OCI-LY1 (cell line): ENCODE results near the gene SH2B2.

ENCODE experiments used
- H2AFZ ChIP-seq: fragments of 200-600 bp; sonication (generic), shearing (Covaris generic); 2 replicates; pipeline ENCODE4 v1.6.0; 2014; ENCODE audit warnings: antibody characterized with exemption, mild to moderate bottlenecking, low read length
- H3F3A ChIP-seq: fragments of 200-600 bp; sonication (generic), shearing (Covaris generic); 2 replicates; pipeline ENCODE4 v1.6.0; 2014; ENCODE audit warnings: mild to moderate bottlenecking, antibody characterized with exemption, low read length, moderate library complexity; ENCODE audit not compliant: insufficient read depth
- H3K27ac ChIP-seq: fragments of 200-600 bp; sonication (generic); 2 replicates; pipeline ENCODE4 v1.5.1; 2014; ENCODE audit warnings: low read length, mixed run types, mild to moderate bottlenecking, low read depth; ENCODE audit not compliant: poor library complexity, severe bottlenecking
- H3K27me3 ChIP-seq: fragments of 200-600 bp; sonication (generic); 2 replicates; pipeline ENCODE4 v1.6.0; 2014; ENCODE audit warnings: antibody characterized with exemption, mild to moderate bottlenecking, low read length, moderate library complexity; ENCODE audit not compliant: insufficient read depth
- H3K36me3 ChIP-seq: fragments of 200-600 bp; sonication (generic); 2 replicates; pipeline ENCODE4 v1.6.1; 2014; ENCODE audit warnings: mild to moderate bottlenecking, antibody characterized with exemption, low read length, moderate library complexity, mixed read lengths; ENCODE audit not compliant: insufficient read depth
- H3K4me1 ChIP-seq: fragments of 200-600 bp; sonication (generic); 2 replicates; pipeline ENCODE4 v1.5.1; 2014; ENCODE audit warnings: mild to moderate bottlenecking, low read length, moderate library complexity; ENCODE audit not compliant: insufficient read depth, severe bottlenecking
- H3K4me2 ChIP-seq: fragments of 200-600 bp; sonication (generic), shearing (Covaris generic); 2 replicates; pipeline ENCODE4 v1.6.1; 2014; ENCODE audit warnings: low read length
- H3K4me3 ChIP-seq: fragments of 200-600 bp; sonication (generic); 2 replicates; pipeline ENCODE4 v1.5.1; 2014; ENCODE audit warnings: low read length, low read depth, mild to moderate bottlenecking, mixed read lengths; ENCODE audit not compliant: poor library complexity, severe bottlenecking
- H3K79me2 ChIP-seq: fragments of 200-600 bp; shearing (Covaris generic); 2 replicates; pipeline ENCODE4 v1.6.1; 2016; ENCODE audit warnings: mixed run types, low read length, mixed read lengths; ENCODE audit not compliant: insufficient read depth
- H3K9ac ChIP-seq: fragments of 200-600 bp; sonication (generic), shearing (Covaris generic); 2 replicates; pipeline ENCODE4 v1.6.1; 2014; ENCODE audit warnings: mild to moderate bottlenecking, low read length, mixed read lengths
- H3K9me2 ChIP-seq: fragments of 200-600 bp; sonication (generic), shearing (Covaris generic); 2 replicates; pipeline ENCODE4 v1.6.1; 2014; ENCODE audit warnings: low read depth, mild to moderate bottlenecking, low read length, mixed read lengths
- H3K9me3 ChIP-seq: fragments of 200-600 bp; shearing (Covaris generic); 2 replicates; pipeline ENCODE4 v1.6.1; 2014; ENCODE audit warnings: low read length, mixed read lengths
- H4K20me1 ChIP-seq: fragments of 200-600 bp; sonication (generic), shearing (Covaris generic); 2 replicates; pipeline ENCODE4 v1.6.0; 2016; ENCODE audit warnings: mild to moderate bottlenecking, low read length; ENCODE audit not compliant: insufficient read depth
- EZH2 ChIP-seq: fragments of 200-600 bp; sonication (generic), shearing (Covaris generic); IDR thresholded peaks from 2 replicates; pipeline ENCODE4 v1.8.0; 2017; ENCODE audit warnings: borderline replicate concordance, mixed run types, mild to moderate bottlenecking, antibody characterized with exemption, low read length, moderate library complexity, mixed read lengths
- TF ChIP-seq, protein P1 (sequence below): fragments of 200-600 bp; sonication (generic), shearing (Covaris generic); IDR thresholded peaks from 2 replicates; pipeline ENCODE4 v1.5.1; 2017; ENCODE audit warnings: mild to moderate bottlenecking, antibody characterized with exemption, low read length, moderate library complexity, mixed read lengths

Gene SH2B2

GRCh38 chr7:102244601-102245000 lies 42.1 kb upstream of the SH2B2 start:
- Histone ChIP-seq H2AFZ (no peak overlapping the region), H3K9me3 (no peaks in the 10 kb centered on the region), H3K9ac (no peak overlapping the region), H3K4me3 (no peak overlapping the region), H3F3A (no peaks in the 10 kb centered on the region; the same call in 1 of the 2 replicates), H3K9me2 (no peaks in the 10 kb centered on the region), H3K27me3 (no peaks in the 10 kb centered on the region), H3K27ac (no peak overlapping the region), H4K20me1 (no peaks in the 10 kb centered on the region), H3K79me2 (no peaks in the 10 kb centered on the region), H3K4me1 (peaks cover 6% of the 10 kb centered on the region), H3K4me2 (no peak overlapping the region), H3K36me3 (peaks cover 83% of the 10 kb centered on the region)
- TF ChIP-seq EZH2: no peak
- TF ChIP-seq, protein P1, sequence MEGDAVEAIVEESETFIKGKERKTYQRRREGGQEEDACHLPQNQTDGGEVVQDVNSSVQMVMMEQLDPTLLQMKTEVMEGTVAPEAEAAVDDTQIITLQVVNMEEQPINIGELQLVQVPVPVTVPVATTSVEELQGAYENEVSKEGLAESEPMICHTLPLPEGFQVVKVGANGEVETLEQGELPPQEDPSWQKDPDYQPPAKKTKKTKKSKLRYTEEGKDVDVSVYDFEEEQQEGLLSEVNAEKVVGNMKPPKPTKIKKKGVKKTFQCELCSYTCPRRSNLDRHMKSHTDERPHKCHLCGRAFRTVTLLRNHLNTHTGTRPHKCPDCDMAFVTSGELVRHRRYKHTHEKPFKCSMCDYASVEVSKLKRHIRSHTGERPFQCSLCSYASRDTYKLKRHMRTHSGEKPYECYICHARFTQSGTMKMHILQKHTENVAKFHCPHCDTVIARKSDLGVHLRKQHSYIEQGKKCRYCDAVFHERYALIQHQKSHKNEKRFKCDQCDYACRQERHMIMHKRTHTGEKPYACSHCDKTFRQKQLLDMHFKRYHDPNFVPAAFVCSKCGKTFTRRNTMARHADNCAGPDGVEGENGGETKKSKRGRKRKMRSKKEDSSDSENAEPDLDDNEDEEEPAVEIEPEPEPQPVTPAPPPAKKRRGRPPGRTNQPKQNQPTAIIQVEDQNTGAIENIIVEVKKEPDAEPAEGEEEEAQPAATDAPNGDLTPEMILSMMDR: no peak

DNA sequence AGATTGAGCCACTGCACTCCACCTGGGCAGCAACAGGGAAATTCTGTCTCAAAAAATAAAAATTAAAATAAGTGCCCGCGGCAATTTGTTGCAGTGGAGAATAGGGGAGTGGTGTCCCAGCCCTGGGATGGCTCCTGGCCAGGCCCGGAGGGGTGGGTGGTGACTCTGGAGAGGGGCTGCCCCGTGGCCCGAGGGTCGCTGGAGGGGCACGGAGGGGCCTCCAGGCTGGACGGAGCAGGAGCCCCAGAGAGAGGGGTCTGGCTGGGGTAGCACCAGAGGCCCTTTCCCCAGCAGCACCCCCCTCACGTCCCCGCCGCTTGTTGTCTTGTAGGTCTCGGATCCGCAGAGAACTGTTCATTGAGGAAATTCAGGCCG lies 38.6 kb upstream of the SH2B2 start:
- Histone ChIP-seq H3K27me3 (no peaks in the 10 kb centered on the region), H3K9me2 (no peaks in the 10 kb centered on the region), H4K20me1 (no peaks in the 10 kb centered on the region), H3K27ac (no peak overlapping the region), H3K4me1 (peaks cover 40% of the 10 kb centered on the region), H3K4me3 (no peak overlapping the region), H3K79me2 (no peaks in the 10 kb centered on the region), H3K9me3 (no peaks in the 10 kb centered on the region), H3F3A (no peaks in the 10 kb centered on the region; the same call in 1 of the 2 replicates), H3K36me3 (peaks cover 62% of the 10 kb centered on the region), H2AFZ (no peak overlapping the region), H3K9ac (no peak overlapping the region), H3K4me2 (no peak overlapping the region)
- TF ChIP-seq, protein P1: no peak
- no peak for TF ChIP-seq EZH2

DNA sequence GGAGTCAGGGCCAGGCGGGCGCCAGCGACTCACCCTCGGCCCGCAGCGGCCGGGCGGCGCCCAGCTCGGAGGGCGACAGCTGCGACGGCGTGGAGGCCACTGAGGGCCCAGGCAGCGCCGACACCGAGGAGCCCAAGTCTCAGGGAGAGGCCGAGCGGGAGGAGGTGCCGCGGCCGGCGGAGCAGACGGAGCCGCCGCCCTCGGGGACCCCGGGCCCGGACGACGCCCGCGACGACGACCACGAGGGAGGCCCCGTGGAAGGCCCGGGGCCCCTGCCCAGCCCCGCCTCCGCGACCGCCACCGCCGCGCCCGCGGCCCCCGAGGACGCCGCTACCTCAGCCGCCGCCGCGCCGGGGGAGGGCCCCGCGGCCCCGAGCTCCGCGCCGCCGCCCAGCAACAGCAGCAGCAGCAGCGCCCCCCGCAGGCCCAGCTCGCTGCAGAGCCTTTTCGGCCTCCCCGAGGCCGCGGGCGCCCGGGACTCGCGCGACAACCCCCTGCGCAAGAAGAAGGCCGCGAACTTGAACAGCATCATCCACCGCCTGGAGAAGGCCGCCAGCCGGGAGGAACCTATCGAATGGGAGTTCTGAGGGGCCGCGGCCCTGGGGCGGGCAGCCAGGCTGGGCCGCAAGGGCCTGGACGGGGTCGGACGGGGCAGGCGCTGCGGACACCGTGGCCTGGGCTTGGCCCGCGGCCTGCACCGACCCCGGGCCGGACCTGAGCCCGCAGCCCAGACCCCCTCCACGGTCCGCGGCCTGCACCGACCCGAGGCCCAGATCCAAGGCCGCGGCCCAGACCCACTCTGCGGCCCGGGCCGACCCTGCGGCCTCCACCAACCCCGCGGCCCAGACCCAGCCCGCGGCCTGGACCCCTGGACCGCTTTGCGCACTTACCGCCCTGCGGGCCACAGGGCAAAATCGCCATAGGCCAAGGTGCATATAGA lies 37.9 kb upstream of the SH2B2 start:
- peaks cover 66% of the 10 kb centered on the region for H3K36me3 ChIP-seq
- H3F3A ChIP-seq: no peaks in the 10 kb centered on the region; the same call in 1 of the 2 replicates
- H3K4me2 ChIP-seq: no peak overlapping the region
- TF ChIP-seq, protein P1: no peak
- no peak for TF ChIP-seq EZH2
- no peaks in the 10 kb centered on the region for H3K9me2 ChIP-seq
- H3K9me3 ChIP-seq: no peaks in the 10 kb centered on the region
- no peak overlapping the region for H3K9ac ChIP-seq
- no peak overlapping the region for H3K4me3 ChIP-seq
- no peaks in the 10 kb centered on the region for H4K20me1 ChIP-seq
- no peak overlapping the region for H2AFZ ChIP-seq
- no peaks in the 10 kb centered on the region for H3K79me2 ChIP-seq
- peaks cover 40% of the 10 kb centered on the region for H3K4me1 ChIP-seq
- H3K27me3 ChIP-seq: no peaks in the 10 kb centered on the region
- H3K27ac ChIP-seq: no peak overlapping the region
